ENCODE measurements around the gene LRRC8C.
"Not testable (repeated sequence)": the region's sequence is repeated elsewhere in the genome, so short reads cannot be mapped to it uniquely, and the experiment has no call there.

The LRRC8C gene

GRCh38 chr1:89701746-89702241 is 68.9 kb downstream of the LRRC8C start:
- DNase-seq (ENCODE audit: extremely low read depth in 1 of 2, low read depth in 1 of 2): no peak

GRCh38 chr1:89702520-89703045 is 69.7 kb downstream of the LRRC8C start:
- DNase-seq (ENCODE audit: extremely low read depth in 1 of 2, low read depth in 1 of 2): no peak

- DNase-seq (ENCODE audit: extremely low read depth in 1 of 2, low read depth in 1 of 2): no peak
Measured at GRCh38 chr1:89703469-89703868, 70.5 kb downstream of the LRRC8C start.

- no peak for DNase-seq (ENCODE audit: extremely low read depth in 1 of 2, low read depth in 1 of 2)
Measured at GRCh38 chr1:89704014-89704413, 71.1 kb downstream of the LRRC8C start.

GRCh38 chr1:89704885-89705284 is 72.0 kb downstream of the LRRC8C start:
- DNase-seq (ENCODE audit: extremely low read depth in 1 of 2, low read depth in 1 of 2): not testable (repeated sequence)

GRCh38 chr1:89705901-89706699 is 73.2 kb downstream of the LRRC8C start:
- no peak for DNase-seq (ENCODE audit: extremely low read depth in 1 of 2, low read depth in 1 of 2)

- no peak for DNase-seq (ENCODE audit: extremely low read depth in 1 of 2, low read depth in 1 of 2)
Measured at GRCh38 chr1:89706700-89707012, 73.7 kb downstream of the LRRC8C start.

GRCh38 chr1:89708751-89709375 is 75.9 kb downstream of the LRRC8C start:
- DNase-seq (ENCODE audit: extremely low read depth in 1 of 2, low read depth in 1 of 2): no peak

GRCh38 chr1:89710498-89711139 is 77.7 kb downstream of the LRRC8C start:
- DNase-seq (ENCODE audit: extremely low read depth in 1 of 2, low read depth in 1 of 2): no peak

GRCh38 chr1:89711140-89711778 is 78.3 kb downstream of the LRRC8C start:
- no peak for DNase-seq (ENCODE audit: extremely low read depth in 1 of 2, low read depth in 1 of 2)

- DNase-seq (ENCODE audit: extremely low read depth in 1 of 2, low read depth in 1 of 2): no peak
Measured at GRCh38 chr1:89712420-89712819, 79.5 kb downstream of the LRRC8C start.

- DNase-seq (ENCODE audit: extremely low read depth in 1 of 2, low read depth in 1 of 2): no peak
Measured at GRCh38 chr1:89715677-89716076, 82.8 kb downstream of the LRRC8C start.

- no peak for DNase-seq (ENCODE audit: extremely low read depth in 1 of 2, low read depth in 1 of 2)
Measured at GRCh38 chr1:89719502-89720306, 86.8 kb downstream of the LRRC8C start.

GRCh38 chr1:89720839-89721238 is 87.9 kb downstream of the LRRC8C start:
- no peak for DNase-seq (ENCODE audit: extremely low read depth in 1 of 2, low read depth in 1 of 2)

- no peak for DNase-seq (ENCODE audit: extremely low read depth in 1 of 2, low read depth in 1 of 2)
Measured at GRCh38 chr1:89721351-89721750, 88.4 kb downstream of the LRRC8C start.

GRCh38 chr1:89723144-89723543 is 90.2 kb downstream of the LRRC8C start:
- DNase-seq (ENCODE audit: extremely low read depth in 1 of 2, low read depth in 1 of 2): no peak

GRCh38 chr1:89723863-89724262 is 90.9 kb downstream of the LRRC8C start:
- no peak for DNase-seq (ENCODE audit: extremely low read depth in 1 of 2, low read depth in 1 of 2)

GRCh38 chr1:89724369-89725010 is 91.6 kb downstream of the LRRC8C start:
- DNase-seq (ENCODE audit: extremely low read depth in 1 of 2, low read depth in 1 of 2): no peak

- DNase-seq (ENCODE audit: extremely low read depth in 1 of 2, low read depth in 1 of 2): no peak
Measured at GRCh38 chr1:89725011-89725370, 92.1 kb downstream of the LRRC8C start.

GRCh38 chr1:89725631-89726030 is 92.7 kb downstream of the LRRC8C start:
- no peak for DNase-seq (ENCODE audit: extremely low read depth in 1 of 2, low read depth in 1 of 2)

Data from activated CD8-positive, alpha-beta memory T cell treated with anti-CD3 and anti-CD28 coated beads for 1 hour (primary cell).